Measurements from ENCODE around the gene KRTAP5-6.
"Not testable (repeated sequence)": the region's sequence is repeated elsewhere in the genome, so short reads cannot be mapped to it uniquely, and the experiment has no call there.

Gene KRTAP5-6

DNA sequence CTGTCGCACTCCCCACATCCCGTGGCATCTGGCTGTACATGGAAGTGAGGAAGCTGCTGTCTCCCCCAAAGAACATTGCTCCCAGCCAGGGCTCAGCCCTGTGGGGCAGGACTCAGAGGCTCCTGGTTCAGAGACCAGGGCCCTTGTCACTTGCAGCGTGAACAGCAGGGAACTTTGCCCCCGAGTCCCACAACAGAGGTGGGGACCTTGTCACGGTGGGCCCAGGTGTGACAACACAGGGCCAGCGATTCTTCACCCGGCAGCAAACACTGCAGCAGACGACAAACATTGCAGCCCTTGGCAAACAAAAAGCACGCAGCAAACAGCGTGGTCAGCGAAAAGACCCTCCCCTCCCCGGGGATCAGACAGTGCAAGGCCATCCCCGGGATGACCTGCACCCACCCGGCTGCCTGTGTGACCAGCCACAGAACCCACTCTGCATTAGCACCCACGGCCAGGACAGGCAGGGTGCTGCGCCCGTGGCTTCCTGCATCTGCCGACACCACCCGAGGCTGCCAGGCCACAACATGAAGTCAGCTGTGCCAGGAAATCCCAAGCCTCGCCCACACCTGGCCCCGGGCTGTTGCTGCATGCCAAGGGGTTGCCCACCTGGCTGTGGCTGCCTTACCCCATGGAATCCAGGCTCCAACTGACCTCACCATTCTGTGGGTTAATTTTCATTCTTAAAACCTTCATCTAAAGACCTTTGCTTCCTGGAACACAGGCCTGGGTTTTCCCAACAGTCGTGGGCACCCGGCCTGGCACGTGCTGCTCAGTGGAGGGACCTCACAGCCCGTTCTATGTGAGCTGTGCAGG, 35.3 kb upstream of the KRTAP5-6 start:
- not testable (repeated sequence) for DNase-seq (ENCODE audit: low read depth in 2 of 2)

DNA sequence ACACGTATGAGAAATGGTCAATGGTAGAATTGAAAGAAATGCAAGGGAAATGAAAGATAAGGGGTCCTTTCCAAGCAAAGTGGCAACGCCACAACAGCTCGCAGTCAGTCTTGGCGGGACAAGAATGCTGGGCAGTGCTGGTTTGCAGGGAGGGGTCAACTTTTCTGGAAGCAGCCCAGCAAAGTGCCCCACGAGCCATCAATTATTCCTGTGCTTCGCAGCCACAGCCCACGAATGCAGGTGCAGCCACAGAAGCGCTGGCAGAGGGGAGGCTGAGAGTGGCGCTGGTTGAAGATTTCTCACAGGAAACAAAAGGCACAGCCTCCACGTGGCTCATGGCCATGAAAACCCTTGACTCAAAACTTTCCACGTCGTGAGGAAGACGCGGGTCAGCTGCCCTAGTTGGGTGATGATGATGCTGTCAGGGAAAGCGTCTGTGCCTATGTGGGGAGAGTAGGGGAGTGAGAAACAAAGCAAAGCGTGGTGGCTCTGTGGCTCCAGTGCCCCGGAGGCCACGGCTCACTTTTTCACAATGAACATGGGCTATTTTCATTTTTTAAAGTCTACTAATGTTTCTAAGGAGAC, 34.2 kb upstream of the KRTAP5-6 start:
- DNase-seq (ENCODE audit: low read depth in 2 of 2): not testable (repeated sequence)

- no peak for DNase-seq (ENCODE audit: low read depth in 2 of 2)
Observed at GRCh38 chr11:1665313-1665712, 31.7 kb upstream of the KRTAP5-6 start.

GRCh38 chr11:1667121-1667850, 29.7 kb upstream of the KRTAP5-6 start:
- DNase-seq (ENCODE audit: low read depth in 2 of 2): no peak

- DNase-seq (ENCODE audit: low read depth in 2 of 2): no peak
Observed at GRCh38 chr11:1667906-1668305, 29.1 kb upstream of the KRTAP5-6 start.

DNA sequence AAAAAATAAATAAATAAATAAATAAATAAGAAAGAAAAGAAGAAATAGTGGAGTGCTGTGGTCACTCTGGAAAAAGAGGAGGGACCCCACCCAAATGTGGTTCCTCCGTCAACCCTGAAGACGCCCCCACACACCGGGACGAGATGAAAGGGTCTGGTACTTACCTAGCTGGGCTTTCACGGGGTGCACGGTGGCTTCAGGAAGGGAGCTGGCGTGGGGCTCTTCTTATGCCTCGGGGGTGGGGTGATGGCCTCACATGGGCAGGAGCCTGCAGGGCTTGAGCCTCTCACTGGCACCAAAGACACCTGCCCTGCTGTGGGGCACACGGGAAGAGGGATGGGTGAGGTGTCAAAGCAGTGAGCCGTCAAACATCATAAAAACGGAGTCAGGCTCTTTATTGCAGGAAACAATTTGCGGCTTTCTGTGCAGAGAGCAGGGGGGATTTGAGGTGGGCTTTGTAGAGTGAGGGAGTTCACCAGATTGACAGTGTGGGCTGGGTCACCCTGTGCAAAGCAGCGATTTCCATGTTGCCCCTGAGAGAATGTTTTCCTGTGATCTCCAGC, 28.0 kb upstream of the KRTAP5-6 start:
- DNase-seq (ENCODE audit: low read depth in 2 of 2): no peak

DNA sequence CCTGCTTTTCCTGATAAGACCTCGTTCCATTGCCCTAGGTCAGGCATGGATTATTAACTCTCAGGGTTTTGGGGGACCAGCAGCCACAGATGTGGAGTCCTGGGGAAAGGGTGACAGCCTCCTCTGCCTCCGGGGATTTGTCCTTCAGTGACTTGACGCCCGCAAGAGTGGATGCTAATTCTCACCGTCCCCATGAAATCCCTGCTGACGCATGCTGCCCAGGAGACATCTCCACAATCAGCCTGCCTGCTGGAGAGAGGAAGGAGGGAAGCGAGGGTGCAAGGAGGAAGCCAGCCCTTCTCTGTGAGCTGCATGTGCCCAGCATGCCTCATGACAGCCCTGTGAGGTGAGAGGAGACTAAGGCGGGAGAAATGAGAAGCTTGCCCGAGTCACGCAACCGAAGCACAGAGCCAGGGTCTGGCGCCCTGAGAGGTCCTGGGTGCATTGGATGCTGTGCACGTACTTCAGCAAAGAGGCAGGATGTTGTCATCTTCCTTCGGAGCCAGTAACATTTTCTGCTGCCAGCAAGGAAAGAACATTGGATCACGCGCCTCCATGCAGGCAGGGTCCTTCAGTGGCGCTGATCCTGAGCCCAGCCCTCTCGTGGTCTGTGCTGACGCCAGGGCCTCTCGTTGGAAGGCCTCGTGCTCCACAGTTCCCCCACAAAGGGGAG, 27.3 kb upstream of the KRTAP5-6 start:
- no peak for DNase-seq (ENCODE audit: low read depth in 2 of 2)

- DNase-seq (ENCODE audit: low read depth in 2 of 2): not testable (repeated sequence)
Observed at GRCh38 chr11:1670457-1670856, 26.5 kb upstream of the KRTAP5-6 start.

DNA sequence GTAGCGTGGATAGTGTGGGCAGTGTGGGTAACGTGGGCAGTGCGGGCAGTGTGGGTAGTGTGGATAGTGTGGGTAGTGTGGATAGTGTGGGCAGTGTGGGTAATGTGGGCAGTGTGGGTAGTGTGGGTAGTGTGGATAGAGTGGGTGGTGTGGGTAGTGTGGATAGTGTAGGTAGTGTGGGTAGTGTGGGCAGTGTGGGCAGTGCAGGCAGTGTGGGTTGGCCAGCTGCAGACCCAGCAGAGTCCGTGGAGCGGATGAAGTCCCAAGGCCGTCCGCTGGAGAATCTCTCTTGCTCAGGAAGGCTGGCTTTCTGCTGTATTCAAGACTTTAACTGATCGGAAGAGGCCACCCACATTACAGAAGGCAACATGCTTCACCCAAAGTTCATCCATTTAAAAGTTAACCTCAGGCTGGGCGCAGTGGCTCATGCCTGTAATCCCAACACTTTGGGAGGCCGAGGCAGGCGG, 26.1 kb upstream of the KRTAP5-6 start:
- no peak for DNase-seq (ENCODE audit: low read depth in 2 of 2)

DNA sequence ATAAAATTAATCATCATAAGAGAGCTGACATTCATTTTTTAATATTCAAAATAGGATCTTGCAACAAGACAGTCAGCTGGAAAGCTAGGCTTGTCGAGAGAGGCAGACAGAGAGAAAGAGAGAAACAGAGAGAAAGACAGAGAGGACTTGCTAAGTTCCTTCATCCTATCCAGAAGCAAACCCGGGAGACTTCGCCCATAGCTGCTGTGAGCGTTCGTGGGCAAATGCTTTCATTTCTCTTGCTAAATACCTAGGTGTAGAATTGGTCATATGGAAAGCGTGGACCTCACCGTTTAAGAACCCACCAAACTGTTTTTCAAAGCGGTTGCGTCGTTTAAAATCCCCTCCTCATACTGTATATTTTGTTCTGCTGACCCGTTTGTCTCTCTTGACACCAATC, 25.3 kb upstream of the KRTAP5-6 start:
- no peak for DNase-seq (ENCODE audit: low read depth in 2 of 2)

DNA sequence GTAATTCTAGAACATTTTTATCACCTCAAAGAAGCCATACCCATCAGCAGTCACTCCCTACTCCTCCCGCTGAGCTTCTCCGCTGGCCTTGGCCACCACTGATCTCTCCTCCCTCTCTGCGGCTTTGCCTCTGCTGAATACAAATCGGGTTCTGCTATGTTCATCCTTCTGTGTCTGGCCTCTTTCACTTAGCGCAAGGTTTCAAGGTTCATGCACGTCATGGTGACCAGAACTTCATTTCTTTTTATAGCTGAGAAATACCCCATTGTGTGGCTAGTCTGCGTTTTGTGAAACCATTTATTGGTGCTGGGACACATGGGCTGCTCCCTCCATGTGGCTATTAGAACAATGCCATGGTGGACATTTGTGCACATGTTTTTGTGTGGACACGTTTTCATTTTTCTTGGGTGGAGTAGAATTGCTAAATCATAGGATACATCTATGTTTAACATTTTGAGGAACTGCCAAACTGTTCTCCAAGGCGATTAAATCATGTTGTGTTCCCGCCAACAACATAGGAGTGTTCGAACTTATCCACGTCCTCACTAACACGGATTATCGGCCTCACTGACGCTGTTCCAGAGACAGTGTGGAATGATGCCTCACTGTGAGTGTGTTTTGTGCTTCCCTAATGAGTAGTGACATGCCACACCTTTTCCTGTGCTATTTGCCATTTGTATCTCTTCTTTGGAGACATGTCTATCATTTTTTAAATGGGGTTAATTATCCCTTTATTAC, 24.2 kb upstream of the KRTAP5-6 start:
- DNase-seq (ENCODE audit: low read depth in 2 of 2): no peak

DNA sequence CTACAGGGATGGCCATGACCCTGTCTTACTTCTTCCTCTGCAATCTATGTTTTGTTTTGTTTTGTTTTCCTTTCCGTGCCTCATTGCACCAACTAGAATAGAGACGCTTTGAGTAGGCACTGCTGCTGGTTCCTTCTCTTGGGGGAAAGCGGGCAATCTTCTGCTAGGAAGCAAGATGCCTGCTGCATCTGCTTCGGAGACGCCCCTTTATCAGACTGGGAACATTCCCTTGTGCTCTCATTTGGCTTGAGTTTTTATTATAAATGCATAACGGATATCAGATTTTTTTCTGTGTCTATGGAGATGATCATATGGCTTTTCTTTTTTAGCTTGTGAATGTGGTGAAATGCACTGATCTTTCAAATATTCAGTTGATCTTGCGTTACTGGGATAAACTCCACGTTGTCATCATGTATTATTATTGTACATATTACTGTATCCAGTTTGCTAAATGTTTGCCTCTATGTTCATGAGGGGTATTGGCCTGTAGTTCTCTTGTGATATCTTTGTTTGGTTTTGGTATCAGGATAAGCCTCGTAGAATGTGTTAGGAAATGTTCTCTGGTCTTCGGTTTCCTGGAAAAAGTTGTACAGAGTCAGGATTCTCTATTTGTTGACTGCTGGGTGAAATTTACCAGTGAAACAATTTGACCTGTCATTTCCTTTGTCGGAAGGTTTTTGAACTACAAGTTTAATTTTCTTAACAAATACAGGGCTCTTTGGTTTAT, 23.4 kb upstream of the KRTAP5-6 start:
- no peak for DNase-seq (ENCODE audit: low read depth in 2 of 2)

- DNase-seq (ENCODE audit: low read depth in 2 of 2): no peak
Observed at GRCh38 chr11:1674173-1675131, 22.5 kb upstream of the KRTAP5-6 start.

GRCh38 chr11:1675536-1676228, 21.3 kb upstream of the KRTAP5-6 start:
- no peak for DNase-seq (ENCODE audit: low read depth in 2 of 2)

GRCh38 chr11:1676229-1676740, 20.7 kb upstream of the KRTAP5-6 start:
- no peak for DNase-seq (ENCODE audit: low read depth in 2 of 2)

- DNase-seq (ENCODE audit: low read depth in 2 of 2): no peak
Observed at GRCh38 chr11:1679881-1680280, 17.1 kb upstream of the KRTAP5-6 start.

- no peak for DNase-seq (ENCODE audit: low read depth in 2 of 2)
Observed at GRCh38 chr11:1682225-1682905, 14.6 kb upstream of the KRTAP5-6 start.

DNA sequence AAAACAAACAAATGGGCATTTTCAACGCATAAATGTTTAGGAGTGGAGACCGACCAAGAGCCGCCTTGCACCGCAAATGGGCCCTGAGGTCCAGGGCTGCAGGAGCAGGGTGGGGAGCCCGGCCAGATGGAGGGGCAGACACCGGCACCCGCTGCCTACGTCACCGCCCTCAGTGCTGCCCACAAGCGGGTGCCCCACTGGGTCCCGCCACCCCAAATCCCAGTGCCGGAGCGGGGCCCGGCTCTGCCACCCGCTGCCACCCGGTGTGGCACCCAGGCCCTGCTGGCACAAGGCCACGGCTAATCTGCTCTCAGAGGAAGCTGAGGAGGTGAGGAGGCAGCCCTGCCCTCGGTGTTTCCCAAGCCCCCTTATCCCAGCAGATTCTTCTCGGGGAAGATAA, 13.8 kb upstream of the KRTAP5-6 start:
- not testable (repeated sequence) for DNase-seq (ENCODE audit: low read depth in 2 of 2)

All from stimulated activated CD4-positive, alpha-beta T cell treated with anti-CD3 and anti-CD28 coated beads, Interleukin-12 subunit alpha, Interleukin-12 subunit beta, amount 100 ng/mL, for 24 hours (primary cell).